Stimulated activated CD4-positive, alpha-beta T cell treated with anti-CD3 and anti-CD28 coated beads, Interleukin-4, amount 100 ng/mL, for 1 hour (primary cell): ENCODE measurements around the gene DNMBP.
"Not testable (repeated sequence)": the region's sequence is repeated elsewhere in the genome, so short reads cannot be mapped to it uniquely, and the experiment has no call there.

ENCODE experiments used
- DNase-seq: peaks from one replicate; pipeline ENCODE4 v3.0.0-alpha.2; 2020

The DNMBP gene

GRCh38 chr10:99853655-99854054 is 156.1 kb downstream of the DNMBP start:
- DNase-seq: no peak

GRCh38 chr10:99852481-99853213 is 157.1 kb downstream of the DNMBP start:
- no peak for DNase-seq

GRCh38 chr10:99851825-99852224 is 157.9 kb downstream of the DNMBP start:
- DNase-seq: no peak

- DNase-seq: no peak
Observed at GRCh38 chr10:99850767-99851340, 158.9 kb downstream of the DNMBP start.

- DNase-seq: no peak
Observed at GRCh38 chr10:99850021-99850766, 159.6 kb downstream of the DNMBP start.

- DNase-seq: no peak
Observed at GRCh38 chr10:99849536-99849935, 160.2 kb downstream of the DNMBP start.

GRCh38 chr10:99849057-99849456 is 160.7 kb downstream of the DNMBP start:
- DNase-seq: no peak

GRCh38 chr10:99845837-99846382 is 163.8 kb downstream of the DNMBP start:
- peak; percentile 52 for DNase-seq

GRCh38 chr10:99844433-99844955 is 165.3 kb downstream of the DNMBP start:
- DNase-seq: no peak

GRCh38 chr10:99843310-99843709 is 166.4 kb downstream of the DNMBP start:
- no peak for DNase-seq

GRCh38 chr10:99841746-99842145 is 168.0 kb downstream of the DNMBP start:
- DNase-seq: no peak

GRCh38 chr10:99840859-99841258 is 168.9 kb downstream of the DNMBP start:
- DNase-seq: not testable (repeated sequence)

- no peak for DNase-seq
Observed at GRCh38 chr10:99836711-99837110, 173.0 kb downstream of the DNMBP start.

- no peak for DNase-seq
Observed at GRCh38 chr10:99835947-99836346, 173.8 kb downstream of the DNMBP start.

- DNase-seq: no peak
Observed at GRCh38 chr10:99834410-99834809, 175.3 kb downstream of the DNMBP start.

- DNase-seq: no peak
Observed at GRCh38 chr10:99832439-99832838, 177.3 kb downstream of the DNMBP start.

GRCh38 chr10:99828464-99828863 is 181.3 kb downstream of the DNMBP start:
- no peak for DNase-seq

- DNase-seq: no peak
Observed at GRCh38 chr10:99827936-99828335, 181.8 kb downstream of the DNMBP start.
